Neural cell (in vitro differentiated cells): ENCODE data around the gene TMPRSS6. TPM values are rescaled to one million over a fixed set of nuclear protein-coding genes. Genes with fewer than 3 reads are reported as not detected.

ENCODE experiments used
- H2AFZ ChIP-seq: fragments of 200-600, 300-800 bp; sonication (generic), shearing (Covaris generic); 2 replicates; pipeline ENCODE4 v1.6.0; 2014; ENCODE audit warnings: low read depth, mild to moderate bottlenecking, antibody characterized with exemption, low read length, moderate library complexity
- H3F3A ChIP-seq: fragments of 200-600 bp; shearing (Covaris generic); 2 replicates; pipeline ENCODE4 v1.6.1; 2016; ENCODE audit warnings: mild to moderate bottlenecking, moderate library complexity, mixed read lengths, antibody characterized with exemption, low read length; ENCODE audit not compliant: insufficient read depth, poor library complexity, severe bottlenecking
- H3K27ac ChIP-seq: fragments of 200-600, 300-800 bp; sonication (generic), shearing (Covaris generic); 2 replicates; pipeline ENCODE4 v1.5.1; 2014; ENCODE audit warnings: mild to moderate bottlenecking, low read length, moderate library complexity
- H3K27me3 ChIP-seq: fragments of 300-800, 200-600 bp; sonication (generic), shearing (Covaris generic); 2 replicates; pipeline ENCODE4 v1.6.0; 2014; ENCODE audit warnings: mild to moderate bottlenecking, low read depth, low read length, moderate library complexity; ENCODE audit not compliant: insufficient read depth
- H3K36me3 ChIP-seq: fragments of 300-800, 200-600 bp; sonication (generic), shearing (Covaris generic); 2 replicates; pipeline ENCODE4 v1.5.1; 2014; ENCODE audit warnings: mild to moderate bottlenecking, antibody characterized with exemption, low read length, moderate library complexity; ENCODE audit not compliant: insufficient read depth
- H3K4me2 ChIP-seq: fragments of 300-800, 200-600 bp; sonication (generic), shearing (Covaris generic); 2 replicates; pipeline ENCODE4 v1.6.0; 2014; ENCODE audit warnings: mild to moderate bottlenecking, low read length
- H3K4me3 ChIP-seq: fragments of 300-800, 200-600 bp; sonication (generic), shearing (Covaris generic); 2 replicates; pipeline ENCODE4 v1.5.1; 2014; ENCODE audit warnings: mild to moderate bottlenecking, low read length, moderate library complexity
- H3K79me2 ChIP-seq: fragments of 200-600 bp; shearing (Covaris generic); replicated peaks from 2 replicates; pipeline ENCODE4 v1.6.0; 2014; ENCODE audit warnings: mild to moderate bottlenecking, low read length, moderate library complexity; ENCODE audit not compliant: insufficient read depth
- H3K9ac ChIP-seq: fragments of 300-800, 200-600 bp; sonication (generic), shearing (Covaris generic); 2 replicates; pipeline ENCODE4 v1.6.1; 2016; ENCODE audit warnings: mild to moderate bottlenecking, low read length, mixed read lengths
- H3K9me2 ChIP-seq: fragments of 200-600 bp; shearing (Covaris generic); 2 replicates; pipeline ENCODE4 v1.6.1; 2016; ENCODE audit warnings: mild to moderate bottlenecking, low read length, mixed read lengths; ENCODE audit not compliant: insufficient read depth
- H3K9me3 ChIP-seq: fragments of 200-600, 300-800 bp; sonication (generic), shearing (Covaris generic); 2 replicates; pipeline ENCODE4 v1.6.1; 2016; ENCODE audit warnings: mild to moderate bottlenecking, mixed run types, low read length, moderate library complexity, mixed read lengths
- H4K20me1 ChIP-seq: fragments of 200-600 bp; shearing (Covaris generic); 2 replicates; pipeline ENCODE4 v1.6.1; 2016; ENCODE audit warnings: mild to moderate bottlenecking, mixed run types; ENCODE audit not compliant: insufficient read depth
- EP300 ChIP-seq: fragments of 450-650 bp; conservative IDR thresholded peaks from 2 replicates; pipeline ENCODE4 v1.6.1; 2014; ENCODE audit warnings: antibody characterized with exemption, mild to moderate bottlenecking, moderate library complexity; ENCODE audit not compliant: poor library complexity, severe bottlenecking
- EZH2 ChIP-seq: fragments of 200-600, 300-800 bp; shearing (Covaris generic), sonication (generic); IDR thresholded peaks from 2 replicates; pipeline ENCODE4 v1.6.1; 2014; ENCODE audit warnings: antibody characterized with exemption, low read length, borderline replicate concordance, mild to moderate bottlenecking; ENCODE audit not compliant: insufficient read depth, poor library complexity, severe bottlenecking
- MXI1 ChIP-seq: fragments of 450-650 bp; conservative IDR thresholded peaks from 2 replicates; pipeline ENCODE4 v1.6.1; 2014; ENCODE audit warnings: antibody characterized with exemption, mild to moderate bottlenecking; ENCODE audit not compliant: poor library complexity, severe bottlenecking
- POLR2AphosphoS5 ChIP-seq: IDR thresholded peaks from 2 replicates; pipeline ENCODE4 v1.6.1; 2012
- RAD21 ChIP-seq: fragments of 450-650 bp; conservative IDR thresholded peaks from 2 replicates; pipeline ENCODE4 v1.6.1; 2014; ENCODE audit warnings: antibody characterized with exemption, mild to moderate bottlenecking, moderate library complexity
- SMC3 ChIP-seq: fragments of 450-650 bp; conservative IDR thresholded peaks from 2 replicates; pipeline ENCODE4 v1.6.1; 2014; ENCODE audit warnings: antibody characterized with exemption, mild to moderate bottlenecking, moderate library complexity; ENCODE audit not compliant: poor library complexity
- TAF1 ChIP-seq: IDR thresholded peaks from 2 replicates; pipeline ENCODE4 v1.6.1; 2012; ENCODE audit warnings: low read depth
- polyA plus RNA-seq: library from polyadenylated mRNA; depleted of rRNA; stranded (reverse); fragments of >200 nt; gene quantifications from 2 replicates; pipeline ENCODE4 v1.2.3, GENCODE V29; 2014
- TF ChIP-seq, protein P1 (sequence below): IDR thresholded peaks from 2 replicates; pipeline ENCODE4 v1.6.1; 2012; ENCODE audit warnings: borderline replicate concordance
- TF ChIP-seq, protein P2 (sequence below): fragments of 450-650 bp; IDR thresholded peaks from 2 replicates; pipeline ENCODE4 v1.5.1; 2014; ENCODE audit warnings: antibody characterized with exemption, mild to moderate bottlenecking, moderate library complexity; ENCODE audit not compliant: poor library complexity, severe bottlenecking

The TMPRSS6 gene
- polyA plus RNA-seq, 1 donor from 2014 or later = not detected

DNA sequence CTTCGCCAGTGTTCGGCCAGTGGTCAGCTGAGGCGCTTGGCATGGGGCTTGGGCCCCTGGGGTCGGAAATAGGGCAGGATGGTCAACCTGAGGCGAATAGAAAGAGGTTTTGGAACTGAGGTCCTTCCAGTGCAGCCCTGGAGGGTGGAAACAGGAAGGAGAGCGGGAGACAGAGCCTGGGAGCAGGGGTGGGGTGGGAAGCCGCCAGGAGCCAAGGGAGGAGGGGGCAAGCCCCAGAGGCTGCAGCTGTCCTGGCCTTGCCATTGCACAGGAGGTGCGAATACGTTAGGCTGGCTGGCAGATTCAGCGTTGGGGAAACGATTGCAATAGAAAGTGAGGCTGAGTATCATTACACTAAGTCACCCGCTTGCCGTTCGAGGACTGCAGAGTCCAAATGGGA is 71.8 kb downstream of the TMPRSS6 start:
- no peaks in the 10 kb centered on the region for H3K79me2 ChIP-seq
- H2AFZ ChIP-seq = no peak overlapping the region
- H3K27ac ChIP-seq = no peak overlapping the region

GRCh38 chr22:37036655-37037377 is 72.7 kb downstream of the TMPRSS6 start:
- H3K9me3 ChIP-seq = no peaks in the 10 kb centered on the region
- H3K9ac ChIP-seq = no peak overlapping the region
- H2AFZ ChIP-seq = no peak overlapping the region
- no peaks in the 10 kb centered on the region for H4K20me1 ChIP-seq
- no peaks in the 10 kb centered on the region for H3K36me3 ChIP-seq
- no peak overlapping the region for H3K27ac ChIP-seq
- H3K27me3 ChIP-seq = no peaks in the 10 kb centered on the region
- TF ChIP-seq SMC3 (no peak), MXI1 (no peak), TAF1 (no peak), POLR2AphosphoS5 (no peak), EZH2 (no peak), RAD21 (no peak), EP300 (no peak)
- TF ChIP-seq, protein P1, sequence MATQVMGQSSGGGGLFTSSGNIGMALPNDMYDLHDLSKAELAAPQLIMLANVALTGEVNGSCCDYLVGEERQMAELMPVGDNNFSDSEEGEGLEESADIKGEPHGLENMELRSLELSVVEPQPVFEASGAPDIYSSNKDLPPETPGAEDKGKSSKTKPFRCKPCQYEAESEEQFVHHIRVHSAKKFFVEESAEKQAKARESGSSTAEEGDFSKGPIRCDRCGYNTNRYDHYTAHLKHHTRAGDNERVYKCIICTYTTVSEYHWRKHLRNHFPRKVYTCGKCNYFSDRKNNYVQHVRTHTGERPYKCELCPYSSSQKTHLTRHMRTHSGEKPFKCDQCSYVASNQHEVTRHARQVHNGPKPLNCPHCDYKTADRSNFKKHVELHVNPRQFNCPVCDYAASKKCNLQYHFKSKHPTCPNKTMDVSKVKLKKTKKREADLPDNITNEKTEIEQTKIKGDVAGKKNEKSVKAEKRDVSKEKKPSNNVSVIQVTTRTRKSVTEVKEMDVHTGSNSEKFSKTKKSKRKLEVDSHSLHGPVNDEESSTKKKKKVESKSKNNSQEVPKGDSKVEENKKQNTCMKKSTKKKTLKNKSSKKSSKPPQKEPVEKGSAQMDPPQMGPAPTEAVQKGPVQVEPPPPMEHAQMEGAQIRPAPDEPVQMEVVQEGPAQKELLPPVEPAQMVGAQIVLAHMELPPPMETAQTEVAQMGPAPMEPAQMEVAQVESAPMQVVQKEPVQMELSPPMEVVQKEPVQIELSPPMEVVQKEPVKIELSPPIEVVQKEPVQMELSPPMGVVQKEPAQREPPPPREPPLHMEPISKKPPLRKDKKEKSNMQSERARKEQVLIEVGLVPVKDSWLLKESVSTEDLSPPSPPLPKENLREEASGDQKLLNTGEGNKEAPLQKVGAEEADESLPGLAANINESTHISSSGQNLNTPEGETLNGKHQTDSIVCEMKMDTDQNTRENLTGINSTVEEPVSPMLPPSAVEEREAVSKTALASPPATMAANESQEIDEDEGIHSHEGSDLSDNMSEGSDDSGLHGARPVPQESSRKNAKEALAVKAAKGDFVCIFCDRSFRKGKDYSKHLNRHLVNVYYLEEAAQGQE = no peak
- TF ChIP-seq, protein P2, sequence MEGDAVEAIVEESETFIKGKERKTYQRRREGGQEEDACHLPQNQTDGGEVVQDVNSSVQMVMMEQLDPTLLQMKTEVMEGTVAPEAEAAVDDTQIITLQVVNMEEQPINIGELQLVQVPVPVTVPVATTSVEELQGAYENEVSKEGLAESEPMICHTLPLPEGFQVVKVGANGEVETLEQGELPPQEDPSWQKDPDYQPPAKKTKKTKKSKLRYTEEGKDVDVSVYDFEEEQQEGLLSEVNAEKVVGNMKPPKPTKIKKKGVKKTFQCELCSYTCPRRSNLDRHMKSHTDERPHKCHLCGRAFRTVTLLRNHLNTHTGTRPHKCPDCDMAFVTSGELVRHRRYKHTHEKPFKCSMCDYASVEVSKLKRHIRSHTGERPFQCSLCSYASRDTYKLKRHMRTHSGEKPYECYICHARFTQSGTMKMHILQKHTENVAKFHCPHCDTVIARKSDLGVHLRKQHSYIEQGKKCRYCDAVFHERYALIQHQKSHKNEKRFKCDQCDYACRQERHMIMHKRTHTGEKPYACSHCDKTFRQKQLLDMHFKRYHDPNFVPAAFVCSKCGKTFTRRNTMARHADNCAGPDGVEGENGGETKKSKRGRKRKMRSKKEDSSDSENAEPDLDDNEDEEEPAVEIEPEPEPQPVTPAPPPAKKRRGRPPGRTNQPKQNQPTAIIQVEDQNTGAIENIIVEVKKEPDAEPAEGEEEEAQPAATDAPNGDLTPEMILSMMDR = no peak
- no peak overlapping the region for H3K4me3 ChIP-seq
- no peaks in the 10 kb centered on the region for H3F3A ChIP-seq
- H3K4me2 ChIP-seq = no peak overlapping the region
- no peaks in the 10 kb centered on the region for H3K9me2 ChIP-seq
- no peaks in the 10 kb centered on the region for H3K79me2 ChIP-seq

More for the DNA sequence above, 71.8 kb downstream of the TMPRSS6 start:
- H3K4me3 ChIP-seq = no peak overlapping the region
- H3F3A ChIP-seq = no peaks in the 10 kb centered on the region
- H3K9me2 ChIP-seq = no peaks in the 10 kb centered on the region
- TF ChIP-seq TAF1 (no peak), EZH2 (no peak), EP300 (no peak), POLR2AphosphoS5 (no peak), SMC3 (no peak)
- TF ChIP-seq, protein P2 = no peak
- TF ChIP-seq, protein P1 = no peak
- H3K4me2 ChIP-seq = no peak overlapping the region
- H3K36me3 ChIP-seq = no peaks in the 10 kb centered on the region
- no peaks in the 10 kb centered on the region for H3K27me3 ChIP-seq
- no peaks in the 10 kb centered on the region for H3K9me3 ChIP-seq
- no peaks in the 10 kb centered on the region for H4K20me1 ChIP-seq
- no peak overlapping the region for H3K9ac ChIP-seq
